SK-N-SH treated with all-trans-retinoic acid at 6 μM for 48 hours (cell line): ENCODE measurements around the gene LRIT2.

Experiments used
- ARNTL ChIP-seq: fragments of 450-650 bp; formaldehyde crosslinking; IDR thresholded peaks from 2 replicates; pipeline ENCODE4 v1.5.0; 2020; ENCODE audit warnings: low read depth, mild to moderate bottlenecking, moderate library complexity, borderline replicate concordance
- BACH2 ChIP-seq: fragments of 250-450 bp; sonication (Bioruptor Pico); IDR thresholded peaks from 2 replicates; pipeline ENCODE4 v1.9.0; 2021; ENCODE audit warnings: mild to moderate bottlenecking, borderline replicate concordance
- CREB5 ChIP-seq: fragments of 250-450 bp; sonication (Bioruptor Pico); IDR thresholded peaks from 2 replicates; pipeline ENCODE4 v1.5.1; 2020; ENCODE audit warnings: low read depth, mild to moderate bottlenecking, moderate library complexity
- ESRRG ChIP-seq: fragments of 250-450 bp; sonication (Bioruptor Pico); IDR thresholded peaks from 2 replicates; pipeline ENCODE4 v1.6.1; 2021; ENCODE audit warnings: mild to moderate bottlenecking
- GLIS3 ChIP-seq: fragments of 250-450 bp; sonication (Bioruptor Pico); IDR thresholded peaks from 2 replicates; pipeline ENCODE4 v1.5.0; 2020; ENCODE audit warnings: mild to moderate bottlenecking, moderate library complexity
- OSR1 ChIP-seq: fragments of 250-450 bp; sonication (Bioruptor Pico); IDR thresholded peaks from 2 replicates; pipeline ENCODE4 v1.8.0; 2022; ENCODE audit warnings: moderate library complexity, mild to moderate bottlenecking, inconsistent platforms
- PATZ1 ChIP-seq: fragments of 250-450 bp; sonication (Bioruptor Pico); IDR thresholded peaks from 2 replicates; pipeline ENCODE4 v1.8.0; 2020; ENCODE audit warnings: mild to moderate bottlenecking, moderate library complexity, borderline replicate concordance
- PPARA ChIP-seq: fragments of 250-450 bp; sonication (Bioruptor Pico); IDR thresholded peaks from 2 replicates; pipeline ENCODE4 v1.5.0; 2020; ENCODE audit warnings: mild to moderate bottlenecking, borderline replicate concordance
- RARB ChIP-seq: fragments of 250-450 bp; sonication (Bioruptor Pico); IDR thresholded peaks from 2 replicates; pipeline ENCODE4 v1.8.0; 2021; ENCODE audit warnings: mild to moderate bottlenecking, moderate library complexity
- TOX ChIP-seq: fragments of 250-450 bp; sonication (Bioruptor Pico); IDR thresholded peaks from 2 replicates; pipeline ENCODE4 v1.8.0; 2021; ENCODE audit warnings: mild to moderate bottlenecking, moderate library complexity, borderline replicate concordance
- ZFP3 ChIP-seq: fragments of 250-450 bp; sonication (Bioruptor Pico); IDR thresholded peaks from 2 replicates; pipeline ENCODE4 v1.5.0; 2020; ENCODE audit warnings: mild to moderate bottlenecking, moderate library complexity
- ZNF70 ChIP-seq: fragments of 450-650 bp; formaldehyde crosslinking; IDR thresholded peaks from 2 replicates; pipeline ENCODE4 v1.5.0; 2020; ENCODE audit warnings: mild to moderate bottlenecking, moderate library complexity

- TF ChIP-seq ESRRG (CRISPR knock-in tag) (no peak), ARNTL (no peak), GLIS3 (CRISPR knock-in tag) (no peak), CREB5 (no peak), ZNF70 (CRISPR knock-in tag) (no peak), ZFP3 (CRISPR knock-in tag) (no peak), OSR1 (CRISPR knock-in tag) (no peak), BACH2 (no peak), RARB (CRISPR knock-in tag) (no peak), PPARA (CRISPR knock-in tag) (no peak), TOX (CRISPR knock-in tag) (no peak), PATZ1 (CRISPR knock-in tag) (no peak)
Measured at GRCh38 chr10:84178160-84178609, 47.2 kb downstream of the LRIT2 start.
